Tibial nerve (tissue), 4 donors: Measurements from ENCODE around the gene PRAMEF20.

ENCODE experiments used
- EP300 ChIP-seq, 2 donors: sonication (generic); formaldehyde crosslinking; IDR thresholded peaks; one replicate each; pipeline ENCODE4 v1.6.1; 2017; ENCODE audit warnings: antibody characterized with exemption in 2 of 2, mild to moderate bottlenecking in 1 of 2
- POLR2A ChIP-seq, 2 donors: fragments of 450-650 bp; IDR thresholded peaks; one replicate each; pipeline ENCODE4 v1.6.1; 2017; ENCODE audit warnings: antibody characterized with exemption in 2 of 2, mild to moderate bottlenecking in 2 of 2, moderate library complexity in 2 of 2
- TF ChIP-seq, protein P1 (sequence below), 5 experiments: fragments of 200-600 bp in 3 of 5; fragments of 450-650 bp in 2 of 5; sonication (generic) in 3 of 5; IDR thresholded peaks; one replicate each; pipeline ENCODE4 v1.5.1; 2016 to 2019; ENCODE audit warnings: antibody characterized with exemption in 5 of 5, mild to moderate bottlenecking in 3 of 5, moderate library complexity in 2 of 5

- TF ChIP-seq POLR2A (IDR thresholded peaks at IDR 0.05), result no peak
- TF ChIP-seq, protein P1, sequence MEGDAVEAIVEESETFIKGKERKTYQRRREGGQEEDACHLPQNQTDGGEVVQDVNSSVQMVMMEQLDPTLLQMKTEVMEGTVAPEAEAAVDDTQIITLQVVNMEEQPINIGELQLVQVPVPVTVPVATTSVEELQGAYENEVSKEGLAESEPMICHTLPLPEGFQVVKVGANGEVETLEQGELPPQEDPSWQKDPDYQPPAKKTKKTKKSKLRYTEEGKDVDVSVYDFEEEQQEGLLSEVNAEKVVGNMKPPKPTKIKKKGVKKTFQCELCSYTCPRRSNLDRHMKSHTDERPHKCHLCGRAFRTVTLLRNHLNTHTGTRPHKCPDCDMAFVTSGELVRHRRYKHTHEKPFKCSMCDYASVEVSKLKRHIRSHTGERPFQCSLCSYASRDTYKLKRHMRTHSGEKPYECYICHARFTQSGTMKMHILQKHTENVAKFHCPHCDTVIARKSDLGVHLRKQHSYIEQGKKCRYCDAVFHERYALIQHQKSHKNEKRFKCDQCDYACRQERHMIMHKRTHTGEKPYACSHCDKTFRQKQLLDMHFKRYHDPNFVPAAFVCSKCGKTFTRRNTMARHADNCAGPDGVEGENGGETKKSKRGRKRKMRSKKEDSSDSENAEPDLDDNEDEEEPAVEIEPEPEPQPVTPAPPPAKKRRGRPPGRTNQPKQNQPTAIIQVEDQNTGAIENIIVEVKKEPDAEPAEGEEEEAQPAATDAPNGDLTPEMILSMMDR (IDR thresholded peaks at IDR 0.05), result no peak
- no peak for TF ChIP-seq EP300 (IDR thresholded peaks at IDR 0.05)
Observed at GRCh38 chr1:13469343-13469742, 59.1 kb downstream of the PRAMEF20 start.
